Fibroblast of skin of left biceps (primary cell): ENCODE results near the gene UBXN10.

ENCODE experiments used
- DNase-seq, 2 experiments: peaks; one replicate each; pipeline ENCODE4 v3.0.0-alpha.2; 2013; ENCODE audit warnings: low read depth in 2 of 2

Gene UBXN10

GRCh38 chr1:20183035-20183434 lies 2.9 kb upstream of the UBXN10 start:
- no peak for DNase-seq

GRCh38 chr1:20183616-20184271 lies 2.2 kb upstream of the UBXN10 start:
- DNase-seq: no peak

DNA sequence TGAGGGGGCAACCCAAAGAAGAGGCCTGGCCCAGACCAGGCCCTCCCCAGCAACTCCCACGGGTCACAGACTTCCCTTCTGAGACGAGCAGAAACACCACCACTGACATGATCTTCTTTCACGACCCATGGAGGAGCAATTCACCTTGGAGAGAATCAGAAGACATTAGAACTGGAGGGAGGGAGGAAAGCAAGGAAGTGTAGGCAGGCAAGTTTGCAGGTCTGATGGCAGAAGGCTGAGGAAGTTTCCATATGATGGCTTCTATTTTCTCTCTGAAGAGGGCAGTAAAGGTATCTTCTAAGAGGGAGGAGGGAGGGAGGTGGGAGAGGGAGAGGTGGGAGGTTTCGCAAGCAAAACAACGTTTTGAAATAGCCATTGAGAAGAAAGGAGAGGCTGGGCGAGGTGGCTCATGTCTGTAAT lies 1.4 kb upstream of the UBXN10 start:
- DNase-seq: no peak

- no peak for DNase-seq
Observed at GRCh38 chr1:20184997-20185833, 681 bp upstream of the UBXN10 start.

- no peak for DNase-seq
Observed at GRCh38 chr1:20187103-20187812, 1.4 kb downstream of the UBXN10 start.

GRCh38 chr1:20187813-20188454 lies 2.0 kb downstream of the UBXN10 start:
- DNase-seq: no peak

DNA sequence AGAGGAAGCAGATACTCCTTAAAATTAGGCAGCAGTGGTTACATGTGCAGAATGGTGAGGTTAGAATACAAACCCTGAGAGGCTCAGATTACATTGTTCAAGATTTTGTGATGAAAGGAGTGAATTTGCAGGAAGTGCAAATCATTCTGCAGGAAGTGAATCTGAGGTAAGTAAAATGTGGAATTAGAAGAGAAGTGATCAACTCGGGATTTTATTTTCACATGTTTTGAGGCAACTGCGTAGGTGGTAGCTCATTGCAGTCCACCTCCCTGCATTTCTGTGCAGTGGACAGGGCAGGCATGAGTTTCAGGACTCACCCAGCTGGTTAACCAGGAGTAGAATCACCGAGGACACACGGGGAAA lies 2.5 kb downstream of the UBXN10 start:
- DNase-seq: no peak

GRCh38 chr1:20189664-20190063 lies 3.8 kb downstream of the UBXN10 start:
- DNase-seq: no peak

DNA sequence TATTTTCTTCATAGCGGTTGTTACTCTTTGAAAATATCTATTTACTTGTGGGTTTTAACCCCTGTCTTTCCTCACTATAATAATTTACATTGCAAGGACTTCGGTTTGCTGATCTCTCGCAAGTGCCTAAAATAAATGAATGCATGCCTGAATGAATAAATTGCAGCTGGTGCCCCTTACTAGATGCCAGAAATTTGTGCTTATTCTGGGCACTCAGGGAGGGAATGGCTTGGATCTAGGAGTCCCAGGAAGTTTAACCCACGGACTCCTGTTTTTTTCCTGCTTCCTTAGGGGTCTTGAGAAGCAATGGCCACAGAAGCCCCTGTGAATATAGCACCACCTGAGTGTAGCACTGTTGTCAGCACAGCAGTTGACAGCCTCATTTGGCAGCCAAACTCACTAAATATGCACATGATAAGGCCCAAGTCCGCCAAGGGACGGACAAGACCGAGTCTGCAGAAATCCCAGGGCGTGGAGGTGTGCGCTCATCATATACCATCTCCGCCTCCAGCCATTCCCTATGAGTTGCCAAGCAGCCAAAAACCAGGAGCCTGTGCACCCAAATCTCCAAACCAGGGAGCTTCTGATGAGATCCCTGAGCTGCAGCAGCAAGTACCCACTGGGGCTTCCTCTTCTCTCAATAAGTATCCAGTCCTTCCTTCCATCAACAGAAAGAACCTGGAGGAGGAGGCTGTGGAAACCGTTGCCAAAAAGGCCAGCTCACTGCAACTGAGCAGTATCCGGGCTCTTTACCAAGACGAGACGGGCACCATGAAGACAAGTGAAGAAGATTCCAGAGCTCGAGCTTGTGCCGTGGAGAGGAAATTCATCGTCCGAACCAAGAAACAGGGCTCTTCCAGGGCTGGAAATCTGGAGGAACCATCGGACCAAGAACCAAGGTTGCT lies 4.6 kb downstream of the UBXN10 start:
- no peak for DNase-seq

DNA sequence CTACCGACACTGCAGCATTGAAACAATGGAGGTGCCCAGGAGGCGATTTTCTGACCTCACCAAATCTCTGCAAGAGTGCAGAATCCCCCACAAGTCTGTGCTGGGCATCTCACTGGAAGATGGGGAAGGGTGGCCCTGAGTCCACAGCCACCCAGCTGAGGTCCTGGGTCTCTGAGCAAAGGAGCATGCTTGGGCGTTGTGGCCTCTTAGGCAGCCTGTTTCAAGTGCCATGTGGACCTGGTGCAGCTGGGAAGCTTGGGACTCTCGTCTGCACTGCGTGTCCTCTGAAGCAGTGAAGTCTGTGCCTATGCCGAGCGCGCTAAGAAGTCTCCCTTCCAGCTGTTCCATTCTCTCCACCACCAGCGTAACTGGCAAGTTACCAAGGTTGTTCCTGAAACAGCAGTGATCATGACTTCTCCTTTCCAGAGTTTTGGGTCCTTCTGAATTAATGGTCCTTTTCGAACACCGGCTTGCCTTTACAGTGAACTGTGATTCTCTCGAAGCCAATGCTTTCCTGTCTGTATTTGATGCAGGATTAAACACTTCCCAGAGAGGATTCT lies 5.5 kb downstream of the UBXN10 start:
- DNase-seq: no peak

- no peak for DNase-seq
Observed at GRCh38 chr1:20192364-20192763, 6.5 kb downstream of the UBXN10 start.

DNA sequence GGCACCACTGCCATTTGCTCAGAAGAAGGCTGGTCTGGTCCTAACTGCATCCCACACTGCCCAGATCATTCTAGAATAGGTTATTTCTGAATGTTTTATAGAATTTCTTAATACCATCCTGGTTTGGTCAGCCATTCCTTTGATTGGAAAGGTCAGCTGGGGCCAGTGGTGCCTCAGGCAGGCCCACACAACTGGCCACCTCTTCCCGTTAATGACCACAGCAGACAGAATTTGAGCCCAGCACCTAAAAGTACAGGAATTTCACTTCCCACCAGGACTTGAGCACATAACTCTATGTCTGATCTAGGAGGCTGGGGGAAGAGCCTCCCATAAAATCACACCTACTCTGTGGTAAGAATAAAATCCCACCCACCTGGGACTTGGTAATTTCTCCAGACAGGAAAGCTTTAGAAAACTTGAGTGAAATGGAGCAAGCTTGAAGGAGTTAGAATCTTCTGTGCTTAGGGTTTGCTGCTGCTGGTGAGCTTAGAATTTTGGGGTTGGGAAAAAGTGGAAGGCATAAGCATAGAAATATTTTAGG lies 7.0 kb downstream of the UBXN10 start:
- no peak for DNase-seq

DNA sequence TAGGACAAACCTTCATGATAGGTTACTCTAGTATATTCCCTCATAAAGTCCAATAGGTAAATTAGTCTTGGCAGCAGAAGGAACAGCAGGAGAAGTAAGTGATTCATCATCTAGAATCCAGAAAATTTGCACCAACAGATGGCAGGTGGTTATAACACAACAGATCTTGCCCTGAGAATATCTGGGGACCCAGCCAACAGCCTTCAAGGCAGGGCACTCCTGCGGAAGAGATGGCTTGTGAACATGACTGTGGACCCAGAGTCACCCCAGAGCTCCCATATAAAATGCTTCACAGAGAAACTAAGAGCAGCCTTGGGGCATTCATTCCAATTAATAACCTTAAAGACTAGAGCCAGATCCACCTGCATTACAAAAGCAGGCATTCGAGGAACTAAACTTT lies 8.3 kb downstream of the UBXN10 start:
- no peak for DNase-seq

GRCh38 chr1:20194757-20195461 lies 9.0 kb downstream of the UBXN10 start:
- DNase-seq: peak in 1 of 2 experiments; percentile 4

DNA sequence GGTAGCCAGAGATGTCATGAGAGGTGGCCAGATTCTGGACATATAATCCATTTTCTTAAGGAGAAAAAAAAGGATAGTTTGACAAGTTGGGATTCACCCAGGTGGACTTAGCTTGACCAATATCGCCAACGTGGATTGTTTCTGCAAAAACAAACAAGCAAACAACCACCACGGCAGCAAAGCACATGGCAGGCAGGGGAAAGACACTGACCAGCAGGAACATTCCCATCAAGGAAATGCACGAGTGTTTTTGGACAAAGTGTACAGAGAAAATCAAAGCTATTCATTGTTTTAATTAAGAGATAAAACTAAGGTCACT lies 9.5 kb downstream of the UBXN10 start:
- DNase-seq: no peak

GRCh38 chr1:20197329-20197791 lies 11.5 kb downstream of the UBXN10 start:
- DNase-seq: no peak

- no peak for DNase-seq
Observed at GRCh38 chr1:20198296-20198695, 12.4 kb downstream of the UBXN10 start.

DNA sequence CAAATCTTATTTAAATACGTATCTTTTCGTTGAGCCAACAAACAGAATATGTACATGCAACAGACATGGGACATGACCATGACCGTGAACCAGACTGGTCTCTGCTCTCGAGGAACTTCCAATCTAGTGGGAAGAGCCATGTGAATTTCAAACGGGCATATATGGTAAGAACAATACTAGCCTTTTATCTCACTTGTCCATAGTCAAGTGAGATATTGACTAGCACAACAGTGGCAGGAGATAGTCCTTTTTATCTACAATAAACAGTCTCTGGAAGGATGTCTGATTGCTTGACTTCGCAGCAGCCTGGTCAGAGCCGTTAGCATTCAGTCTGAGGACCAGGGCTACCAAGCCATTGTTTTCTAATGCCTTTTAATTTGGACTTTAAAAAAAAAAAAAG lies 13.0 kb downstream of the UBXN10 start:
- no peak for DNase-seq

DNA sequence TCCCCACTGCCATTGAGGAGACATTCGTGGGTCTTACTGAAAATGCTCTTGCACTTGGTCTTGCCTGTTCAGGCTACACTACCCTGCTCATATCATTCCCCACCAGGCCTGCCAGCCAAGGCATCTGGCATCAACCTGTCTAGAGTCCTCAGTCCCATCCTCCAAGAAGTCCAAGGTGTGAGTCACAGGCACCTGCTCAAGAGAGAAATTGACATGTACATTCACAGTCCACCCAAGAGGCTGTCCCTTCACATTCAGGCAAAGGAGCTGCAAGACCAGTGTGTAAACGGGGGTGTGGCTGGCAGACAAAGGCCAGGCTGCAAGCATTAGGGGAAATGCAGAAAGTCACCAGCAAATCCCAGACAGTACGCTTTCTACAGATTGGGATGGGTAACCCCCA lies 13.5 kb downstream of the UBXN10 start:
- no peak for DNase-seq

GRCh38 chr1:20199840-20200239 lies 13.9 kb downstream of the UBXN10 start:
- no peak for DNase-seq
